Measurements from ENCODE around the gene MTIF3. TPM values are rescaled to one million over a fixed set of nuclear protein-coding genes. Genes with fewer than 3 reads are reported as not detected.

The MTIF3 gene
- total RNA-seq, 4 donors from 2014 or later: 48.5 to 81.7 (median 73.9) TPM

DNA sequence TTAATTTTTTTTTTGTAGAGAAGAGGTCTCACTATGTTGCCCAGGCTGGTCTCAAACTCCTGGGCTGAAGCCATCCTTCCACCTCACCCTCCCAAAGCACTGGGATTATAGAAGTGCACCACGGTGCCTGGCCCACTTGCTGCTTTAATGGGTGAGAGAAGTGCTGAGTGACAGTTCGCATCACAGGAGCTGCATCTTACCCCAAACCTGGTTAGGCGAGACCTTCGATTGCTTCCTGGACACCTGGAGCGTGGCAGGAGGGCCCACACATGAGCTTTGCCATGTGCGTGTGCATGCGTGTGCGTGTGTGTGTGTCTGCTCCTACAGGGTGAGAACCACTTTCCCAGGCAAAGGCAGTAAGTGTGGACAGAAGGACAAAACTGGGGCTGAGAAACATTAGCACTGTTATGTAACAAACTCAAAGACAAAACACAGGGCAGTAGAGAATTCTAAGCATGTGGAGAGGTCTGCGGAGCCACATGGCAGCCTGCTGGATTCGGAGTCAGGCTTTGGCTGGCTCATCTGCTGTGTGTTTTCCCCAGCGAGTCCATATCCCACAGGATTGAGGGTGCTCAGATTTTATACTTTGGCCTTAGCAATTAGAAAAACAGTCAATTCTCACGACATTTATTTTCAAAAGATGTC lies 11.7 kb upstream of the MTIF3 start:
- ATAC-seq (ENCODE audit: low FRiP score) (no peak), DNase-seq (ENCODE audit: low spot score) (no peak)
- TF ChIP-seq, protein P1, sequence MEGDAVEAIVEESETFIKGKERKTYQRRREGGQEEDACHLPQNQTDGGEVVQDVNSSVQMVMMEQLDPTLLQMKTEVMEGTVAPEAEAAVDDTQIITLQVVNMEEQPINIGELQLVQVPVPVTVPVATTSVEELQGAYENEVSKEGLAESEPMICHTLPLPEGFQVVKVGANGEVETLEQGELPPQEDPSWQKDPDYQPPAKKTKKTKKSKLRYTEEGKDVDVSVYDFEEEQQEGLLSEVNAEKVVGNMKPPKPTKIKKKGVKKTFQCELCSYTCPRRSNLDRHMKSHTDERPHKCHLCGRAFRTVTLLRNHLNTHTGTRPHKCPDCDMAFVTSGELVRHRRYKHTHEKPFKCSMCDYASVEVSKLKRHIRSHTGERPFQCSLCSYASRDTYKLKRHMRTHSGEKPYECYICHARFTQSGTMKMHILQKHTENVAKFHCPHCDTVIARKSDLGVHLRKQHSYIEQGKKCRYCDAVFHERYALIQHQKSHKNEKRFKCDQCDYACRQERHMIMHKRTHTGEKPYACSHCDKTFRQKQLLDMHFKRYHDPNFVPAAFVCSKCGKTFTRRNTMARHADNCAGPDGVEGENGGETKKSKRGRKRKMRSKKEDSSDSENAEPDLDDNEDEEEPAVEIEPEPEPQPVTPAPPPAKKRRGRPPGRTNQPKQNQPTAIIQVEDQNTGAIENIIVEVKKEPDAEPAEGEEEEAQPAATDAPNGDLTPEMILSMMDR (IDR thresholded peaks at IDR 0.05): no peak

DNA sequence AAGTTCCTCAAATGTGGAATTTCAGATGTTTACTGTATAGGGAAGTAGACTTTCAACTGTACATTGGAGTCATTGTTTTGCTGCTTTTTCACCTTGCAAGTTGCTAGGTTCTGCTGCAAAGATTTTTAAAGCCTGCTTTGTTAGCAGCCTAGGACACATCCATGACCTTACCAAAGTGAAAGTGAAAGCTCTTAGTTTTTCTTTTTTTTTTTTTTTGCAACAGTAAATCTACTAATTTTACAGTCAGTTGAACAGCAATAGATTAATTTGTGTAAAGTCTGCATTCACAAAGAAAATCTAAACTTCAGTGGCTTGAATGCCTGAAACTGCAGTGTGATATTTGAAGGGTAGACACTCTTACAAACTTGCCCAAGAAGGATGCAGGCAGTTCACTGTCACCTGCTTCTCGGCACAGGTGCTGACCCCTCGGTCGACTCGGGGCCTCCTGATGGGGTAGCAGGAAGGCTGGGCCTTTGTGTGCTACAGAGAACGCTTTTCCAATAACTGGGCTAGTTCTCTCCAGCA lies 5.0 kb upstream of the MTIF3 start:
- ATAC-seq (ENCODE audit: low FRiP score): no peak

DNA sequence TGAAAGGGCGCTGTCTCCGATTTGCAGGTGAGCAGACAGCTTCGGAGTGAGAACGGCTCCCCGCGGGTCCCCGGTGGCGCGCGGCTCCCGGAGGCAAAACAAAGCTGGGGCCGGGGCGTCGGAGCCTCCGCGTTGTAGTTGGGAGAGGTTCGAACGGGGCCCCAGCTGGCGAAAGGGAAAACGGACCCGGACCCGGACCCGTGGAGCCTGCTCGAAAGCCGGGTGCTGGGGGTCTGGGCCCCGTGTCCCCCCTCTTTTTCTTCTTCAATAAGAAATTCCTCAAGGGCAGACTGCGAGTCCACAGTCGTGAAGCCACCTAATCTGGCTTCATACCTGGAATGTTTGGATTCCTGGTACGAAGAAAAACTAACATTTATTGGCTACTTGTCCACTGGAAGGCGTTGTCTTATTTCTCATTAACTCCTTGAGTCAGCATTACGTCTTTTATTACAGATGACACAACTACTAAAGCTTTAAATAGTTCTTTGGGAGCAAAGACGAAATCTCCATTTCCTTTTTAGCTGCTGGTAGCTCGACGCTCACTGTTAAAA lies 632 bp upstream of the MTIF3 start:
- peak; percentile 24 for ATAC-seq (ENCODE audit: low FRiP score)
- no peak for DNase-seq (ENCODE audit: low spot score)
- TF ChIP-seq, protein P1 (IDR thresholded peaks at IDR 0.05): no peak

More for the DNA sequence above, 5.0 kb upstream of the MTIF3 start:
- DNase-seq (ENCODE audit: low spot score): no peak
- TF ChIP-seq, protein P1 (IDR thresholded peaks at IDR 0.05): no peak

DNA sequence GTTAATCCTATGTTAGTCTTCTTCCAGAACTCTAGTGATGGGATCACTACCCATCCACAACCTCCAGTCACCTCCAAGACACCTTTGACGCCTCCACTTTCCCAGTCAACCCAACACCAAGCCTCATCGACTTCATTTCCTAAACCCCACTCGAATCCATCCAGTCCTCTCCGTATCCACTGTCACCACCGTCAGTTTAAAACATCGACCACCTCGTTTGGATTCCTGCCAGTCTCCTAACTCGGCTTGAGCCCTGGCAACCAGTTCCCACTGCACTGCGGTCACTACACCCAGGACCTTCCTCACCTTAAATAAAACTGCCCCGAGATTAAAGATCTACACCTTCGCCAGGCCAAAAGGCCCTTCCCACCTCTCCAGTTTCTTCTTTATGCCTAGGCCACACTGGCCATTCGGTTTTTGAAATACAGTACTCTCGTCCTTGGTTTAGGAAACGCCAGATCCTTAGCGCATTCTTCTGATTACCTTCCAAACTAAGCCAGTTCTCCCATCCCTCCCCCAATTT lies 1.2 kb downstream of the MTIF3 start:
- TF ChIP-seq, protein P1 (IDR thresholded peaks at IDR 0.05): no peak
- ATAC-seq (ENCODE audit: low FRiP score) (no peak), DNase-seq (ENCODE audit: low spot score) (no peak)

DNA sequence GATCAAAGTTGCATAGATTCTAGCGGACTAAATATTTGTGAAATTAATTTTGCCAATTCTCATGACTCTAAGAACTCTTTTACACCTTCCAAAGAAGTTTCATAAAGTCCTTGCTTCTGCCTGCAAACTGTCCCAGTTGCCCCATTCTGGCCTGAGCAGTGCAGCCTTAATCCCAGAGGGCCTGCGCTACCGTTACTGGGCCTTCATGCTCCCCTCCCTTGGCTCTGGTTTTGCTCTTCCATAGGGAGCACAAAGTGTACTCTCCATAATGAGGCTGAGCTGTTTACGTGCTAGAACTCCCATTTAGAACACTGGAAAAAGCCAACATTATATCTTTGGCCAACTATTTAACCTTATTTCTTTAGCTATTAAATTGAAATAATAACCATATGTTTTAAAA lies 2.1 kb downstream of the MTIF3 start:
- ATAC-seq (ENCODE audit: low FRiP score) (no peak), DNase-seq (ENCODE audit: low spot score) (no peak)
- TF ChIP-seq, protein P1 (IDR thresholded peaks at IDR 0.05): no peak

DNA sequence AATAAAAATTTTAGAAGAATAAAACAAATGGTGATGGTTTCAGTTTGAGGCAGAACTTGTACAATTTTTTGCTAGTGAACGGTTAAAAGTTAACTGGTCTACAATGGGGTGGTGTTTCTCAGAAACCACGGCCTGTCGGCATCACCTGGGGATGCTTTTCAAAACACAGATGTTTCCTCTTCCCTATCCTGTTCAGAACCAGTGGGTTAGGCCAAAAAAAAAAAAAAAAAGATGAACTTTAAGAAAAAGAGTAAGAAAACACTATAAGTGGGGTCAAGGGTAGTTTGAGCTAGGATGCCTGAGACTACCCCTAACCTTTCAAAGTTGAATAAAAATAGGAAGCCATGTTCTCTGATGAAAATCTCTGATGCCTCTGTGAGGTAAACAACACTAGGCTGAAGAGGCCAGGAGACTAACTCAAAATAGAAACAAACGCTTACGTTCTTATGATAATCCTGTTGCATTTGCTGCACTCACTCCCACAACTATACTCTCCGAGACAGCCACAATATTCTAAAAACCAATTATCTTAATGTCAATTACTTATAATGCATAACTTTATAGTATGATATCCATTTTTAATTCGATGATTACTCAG lies 3.3 kb downstream of the MTIF3 start:
- ATAC-seq (ENCODE audit: low FRiP score): no peak
- no peak for DNase-seq (ENCODE audit: low spot score)
- TF ChIP-seq, protein P1 (IDR thresholded peaks at IDR 0.05): no peak

Measured in omental fat pad (tissue), 4 donors.